CD4-positive, CD25-positive, alpha-beta regulatory T cell (primary cell): ENCODE data around the gene FBL. TPM values are rescaled to one million over a fixed set of nuclear protein-coding genes. Genes with fewer than 3 reads are reported as not detected.
"Not testable (repeated sequence)": the region's sequence is repeated elsewhere in the genome, so short reads cannot be mapped to it uniquely, and the experiment has no call there.

Experiments
- ATAC-seq, 2 donors: fragments of 150-1000 bp; cut with Tn5 transposase; one replicate each; pipeline ENCODE4 v1.10.0; 2021; ENCODE audit warnings: low read depth in 2 of 2, moderate number of reproducible peaks in 2 of 2, moderate library complexity in 1 of 2
- DNase-seq, 3 donors: peaks; one replicate each; pipeline versions ENCODE4 v3.0.0 to v3.0.0-alpha.2; 2012 to 2022; ENCODE audit warnings: mixed read lengths in 1 of 3
- H3K27ac ChIP-seq: one replicate; pipeline ENCODE4 v1.7.0; 2013; ENCODE audit warnings: mild to moderate bottlenecking, low read length; ENCODE audit not compliant: insufficient read depth, poor library complexity, severe bottlenecking
- H3K27me3 ChIP-seq: one replicate; pipeline ENCODE4 v1.7.0; 2013; ENCODE audit warnings: low read length; ENCODE audit not compliant: control insufficient read depth, insufficient read depth
- H3K36me3 ChIP-seq: one replicate; pipeline ENCODE4 v1.7.0; 2013; ENCODE audit warnings: mild to moderate bottlenecking, low read length, moderate library complexity; ENCODE audit not compliant: control insufficient read depth, insufficient read depth
- H3K4me1 ChIP-seq: 2 replicates; pipeline ENCODE4 v1.7.0; 2013; ENCODE audit warnings: mild to moderate bottlenecking, low read length; ENCODE audit not compliant: insufficient read depth, control insufficient read depth, poor library complexity, severe bottlenecking
- H3K4me3 ChIP-seq: one replicate; pipeline ENCODE4 v1.7.0; 2013; ENCODE audit warnings: low read depth, mild to moderate bottlenecking, low read length, moderate library complexity
- H3K9me3 ChIP-seq, 2 experiments: 1 replicate in 1 of 2; 2 replicates in 1 of 2; pipeline ENCODE4 v1.7.0; 2013; ENCODE audit warnings: low read length in 2 of 2, mild to moderate bottlenecking in 1 of 2, moderate library complexity in 1 of 2; ENCODE audit not compliant: control insufficient read depth in 2 of 2
- H3K27ac Mint-ChIP-seq, 3 donors: one replicate each; pipeline ENCODE4 v1.8.0; 2020 to 2022; ENCODE audit warnings: mild to moderate bottlenecking in 3 of 3, mixed read lengths in 3 of 3, moderate library complexity in 2 of 3
- H3K27me3 Mint-ChIP-seq: one replicate; pipeline ENCODE4 v1.8.0; 2022; ENCODE audit warnings: mild to moderate bottlenecking, mixed read lengths
- H3K36me3 Mint-ChIP-seq: one replicate; pipeline ENCODE4 v1.8.0; 2020; ENCODE audit warnings: mixed read lengths
- H3K4me1 Mint-ChIP-seq, 4 donors: one replicate each; pipeline ENCODE4 v1.8.0; 2020 to 2022; ENCODE audit warnings: mixed read lengths in 4 of 4, mild to moderate bottlenecking in 1 of 4
- H3K4me3 Mint-ChIP-seq, 4 donors: one replicate each; pipeline ENCODE4 v1.8.0; 2020 to 2022; ENCODE audit warnings: mild to moderate bottlenecking in 4 of 4, mixed read lengths in 4 of 4, moderate library complexity in 3 of 4
- H3K9me3 Mint-ChIP-seq, 7 donors: one replicate each; pipeline ENCODE4 v1.8.0; 2020 to 2022; ENCODE audit warnings: mixed read lengths in 7 of 7, mild to moderate bottlenecking in 3 of 7, moderate library complexity in 2 of 7
- polyA plus RNA-seq, 4 donors: library from polyadenylated mRNA; unstranded; fragments of 300-500 nt; fragmentation: Illumina TruSeq; gene quantifications; one replicate each; pipeline ENCODE4 v1.2.3, GENCODE V29; 2021
- total RNA-seq: library from RNA; stranded (reverse); gene quantifications from one replicate; pipeline ENCODE4 v1.2.3, GENCODE V29; 2022

FBL gene
- total and polyA plus RNA-seq, 5 donors from 2014 or later: 142 to 194 (median 183) TPM

- Mint-ChIP-seq H3K4me1 (peaks cover 0 to 4% (median 0%) of the 10 kb centered on the region in 4 donors), H3K4me3 (no peak overlapping the region), H3K36me3 (peaks cover 3% of the 10 kb centered on the region), H3K27me3 (no peaks in the 10 kb centered on the region), H3K9me3 (peaks cover 0 to 2% (median 0%) of the 10 kb centered on the region in 7 donors), H3K27ac (no peak overlapping the region)
- Histone ChIP-seq H3K9me3 (no peaks in the 10 kb centered on the region), H3K27me3 (no peaks in the 10 kb centered on the region), H3K4me3 (no peak overlapping the region), H3K27ac (no peak overlapping the region), H3K4me1 (no peaks in the 10 kb centered on the region), H3K36me3 (no peaks in the 10 kb centered on the region)
- DNase-seq (no peak), ATAC-seq (no peak)
Observed at GRCh38 chr19:39809368-39809767, 36.8 kb downstream of the FBL start.

- not testable (repeated sequence) for H3K36me3 Mint-ChIP-seq, H3K27ac ChIP-seq, DNase-seq, H3K4me1 Mint-ChIP-seq, H3K27me3 ChIP-seq, H3K4me3 Mint-ChIP-seq, H3K4me3 ChIP-seq, H3K36me3 ChIP-seq, H3K9me3 ChIP-seq, ATAC-seq, H3K9me3 Mint-ChIP-seq, H3K27ac Mint-ChIP-seq, H3K27me3 Mint-ChIP-seq, H3K4me1 ChIP-seq
Observed at GRCh38 chr19:39808688-39809087, 37.5 kb downstream of the FBL start.

GRCh38 chr19:39807846-39808364 lies 38.3 kb downstream of the FBL start:
- H3K27ac Mint-ChIP-seq: no peak overlapping the region
- ATAC-seq (no peak), DNase-seq (no peak)
- H3K36me3 Mint-ChIP-seq: no peaks in the 10 kb centered on the region
- Histone ChIP-seq H3K4me3 (no peak overlapping the region), H3K27ac (no peak overlapping the region), H3K4me1 (no peaks in the 10 kb centered on the region), H3K36me3 (no peaks in the 10 kb centered on the region), H3K9me3 (no peaks in the 10 kb centered on the region), H3K27me3 (peaks cover 5% of the 10 kb centered on the region)
- H3K4me3 Mint-ChIP-seq: no peak overlapping the region
- H3K4me1 Mint-ChIP-seq: no peaks in the 10 kb centered on the region
- peaks cover 5% of the 10 kb centered on the region for H3K27me3 Mint-ChIP-seq
- peaks cover 0 to 2% (median 0%) of the 10 kb centered on the region in 7 donors for H3K9me3 Mint-ChIP-seq

- Histone ChIP-seq H3K27me3 (peaks cover 8% of the 10 kb centered on the region), H3K4me1 (no peaks in the 10 kb centered on the region), H3K27ac (no peak overlapping the region), H3K9me3 (no peaks in the 10 kb centered on the region), H3K4me3 (no peak overlapping the region), H3K36me3 (no peaks in the 10 kb centered on the region)
- H3K36me3 Mint-ChIP-seq: no peaks in the 10 kb centered on the region
- H3K4me3 Mint-ChIP-seq: no peak overlapping the region
- no peak for DNase-seq
- ATAC-seq: no peak
- H3K27me3 Mint-ChIP-seq: peaks cover 16% of the 10 kb centered on the region
- no peaks in the 10 kb centered on the region for H3K4me1 Mint-ChIP-seq
- no peak overlapping the region for H3K27ac Mint-ChIP-seq
- peaks cover 0 to 2% (median 0%) of the 10 kb centered on the region in 7 donors for H3K9me3 Mint-ChIP-seq
Observed at GRCh38 chr19:39805104-39805503, 41.1 kb downstream of the FBL start.

GRCh38 chr19:39802958-39803357 lies 43.2 kb downstream of the FBL start:
- Mint-ChIP-seq H3K4me3 (no peak overlapping the region), H3K27ac (no peak overlapping the region), H3K9me3 (peaks cover 0 to under 1% (median 0%) of the 10 kb centered on the region in 7 donors), H3K27me3 (peaks cover 23% of the 10 kb centered on the region), H3K36me3 (no peaks in the 10 kb centered on the region), H3K4me1 (no peaks in the 10 kb centered on the region)
- H3K27ac ChIP-seq: no peak overlapping the region
- no peaks in the 10 kb centered on the region for H3K9me3 ChIP-seq
- DNase-seq (no peak), ATAC-seq (no peak)
- no peak overlapping the region for H3K4me3 ChIP-seq
- H3K27me3 ChIP-seq: peaks cover 10% of the 10 kb centered on the region
- no peaks in the 10 kb centered on the region for H3K4me1 ChIP-seq
- H3K36me3 ChIP-seq: no peaks in the 10 kb centered on the region

GRCh38 chr19:39797083-39797482 lies 49.1 kb downstream of the FBL start:
- Histone ChIP-seq H3K9me3 (no peaks in the 10 kb centered on the region), H3K27me3 (peaks cover 9% of the 10 kb centered on the region), H3K36me3 (no peaks in the 10 kb centered on the region), H3K4me1 (no peaks in the 10 kb centered on the region), H3K27ac (no peak overlapping the region), H3K4me3 (no peak overlapping the region)
- Mint-ChIP-seq H3K27ac (no peak overlapping the region), H3K4me3 (no peak overlapping the region), H3K9me3 (no peaks in the 10 kb centered on the region), H3K36me3 (no peaks in the 10 kb centered on the region), H3K4me1 (no peaks in the 10 kb centered on the region), H3K27me3 (peaks cover 45% of the 10 kb centered on the region)
- ATAC-seq: no peak
- no peak for DNase-seq

GRCh38 chr19:39796000-39796498 lies 50.1 kb downstream of the FBL start:
- Histone ChIP-seq H3K4me3 (no peak overlapping the region), H3K27me3 (peaks cover 9% of the 10 kb centered on the region), H3K27ac (no peak overlapping the region), H3K4me1 (no peaks in the 10 kb centered on the region), H3K36me3 (no peaks in the 10 kb centered on the region), H3K9me3 (no peaks in the 10 kb centered on the region)
- Mint-ChIP-seq H3K27ac (no peak overlapping the region), H3K4me3 (peak overlapping the region in 1 of 4 donors; percentile 34), H3K9me3 (no peaks in the 10 kb centered on the region), H3K27me3 (peaks cover 39% of the 10 kb centered on the region), H3K4me1 (no peaks in the 10 kb centered on the region), H3K36me3 (no peaks in the 10 kb centered on the region)
- DNase-seq (no peak), ATAC-seq (no peak)

GRCh38 chr19:39795001-39795400 lies 51.2 kb downstream of the FBL start:
- DNase-seq (no peak), ATAC-seq (no peak)
- H3K27ac ChIP-seq: no peak overlapping the region
- Mint-ChIP-seq H3K36me3 (no peaks in the 10 kb centered on the region), H3K4me3 (no peak overlapping the region), H3K9me3 (no peaks in the 10 kb centered on the region), H3K4me1 (no peaks in the 10 kb centered on the region), H3K27me3 (peaks cover 35% of the 10 kb centered on the region), H3K27ac (no peak overlapping the region)
- no peak overlapping the region for H3K4me3 ChIP-seq
- H3K9me3 ChIP-seq: no peaks in the 10 kb centered on the region
- H3K36me3 ChIP-seq: no peaks in the 10 kb centered on the region
- H3K4me1 ChIP-seq: no peaks in the 10 kb centered on the region
- H3K27me3 ChIP-seq: peaks cover 9% of the 10 kb centered on the region
